Placental epithelial cell (primary cell): ENCODE results near the gene EIF4ENIF1. TPM values are rescaled to one million over a fixed set of nuclear protein-coding genes. Genes with fewer than 3 reads are reported as not detected.
A peak's percentile ranks its signal among the peaks of the same experiment; 100 is the strongest.

Experiments used
- small RNA-seq: library from RNA; depleted of rRNA; stranded (forward); fragments of <200 nt; gene quantifications from one replicate; pipeline ENCODE3, GENCODE V24; 2012
- total RNA-seq: library from RNA; depleted of rRNA; stranded (reverse); fragments of >200 nt; gene quantifications from 2 replicates; pipeline ENCODE4 v1.2.3, GENCODE V29; 2012

EIF4ENIF1 gene, protein sequence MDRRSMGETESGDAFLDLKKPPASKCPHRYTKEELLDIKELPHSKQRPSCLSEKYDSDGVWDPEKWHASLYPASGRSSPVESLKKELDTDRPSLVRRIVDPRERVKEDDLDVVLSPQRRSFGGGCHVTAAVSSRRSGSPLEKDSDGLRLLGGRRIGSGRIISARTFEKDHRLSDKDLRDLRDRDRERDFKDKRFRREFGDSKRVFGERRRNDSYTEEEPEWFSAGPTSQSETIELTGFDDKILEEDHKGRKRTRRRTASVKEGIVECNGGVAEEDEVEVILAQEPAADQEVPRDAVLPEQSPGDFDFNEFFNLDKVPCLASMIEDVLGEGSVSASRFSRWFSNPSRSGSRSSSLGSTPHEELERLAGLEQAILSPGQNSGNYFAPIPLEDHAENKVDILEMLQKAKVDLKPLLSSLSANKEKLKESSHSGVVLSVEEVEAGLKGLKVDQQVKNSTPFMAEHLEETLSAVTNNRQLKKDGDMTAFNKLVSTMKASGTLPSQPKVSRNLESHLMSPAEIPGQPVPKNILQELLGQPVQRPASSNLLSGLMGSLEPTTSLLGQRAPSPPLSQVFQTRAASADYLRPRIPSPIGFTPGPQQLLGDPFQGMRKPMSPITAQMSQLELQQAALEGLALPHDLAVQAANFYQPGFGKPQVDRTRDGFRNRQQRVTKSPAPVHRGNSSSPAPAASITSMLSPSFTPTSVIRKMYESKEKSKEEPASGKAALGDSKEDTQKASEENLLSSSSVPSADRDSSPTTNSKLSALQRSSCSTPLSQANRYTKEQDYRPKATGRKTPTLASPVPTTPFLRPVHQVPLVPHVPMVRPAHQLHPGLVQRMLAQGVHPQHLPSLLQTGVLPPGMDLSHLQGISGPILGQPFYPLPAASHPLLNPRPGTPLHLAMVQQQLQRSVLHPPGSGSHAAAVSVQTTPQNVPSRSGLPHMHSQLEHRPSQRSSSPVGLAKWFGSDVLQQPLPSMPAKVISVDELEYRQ
- total RNA-seq: 12.7 and 31.0 TPM in 2 replicates

GRCh38 chr22:31489632-31490495 lies at the start of gene EIF4ENIF1:
EIF4ENIF1 (minus strand) TSS chr22:31489842; CDS start chr22:31488718, 1,124 bp downstream.

GRCh38 chr22:31496007-31496734 lies 6.5 kb upstream of the EIF4ENIF1 start, which contains the start of gene SFI1:
SFI1 (plus strand) TSS chr22:31496536; CDS start chr22:31508285, 11,749 bp downstream.

GRCh38 chr22:31399211-31400022 lies 90.2 kb downstream of the EIF4ENIF1 start, which contains the start of gene DRG1:
DRG1 (plus strand) TSS chr22:31399604; CDS start chr22:31399684, 80 bp downstream.

Small RNA genes within 50 kb of the gene (small RNA-seq; reads per million reads assigned to genes)
- gene AL096701.2 (not detected), gene RNU6-28P (0.40 reads per million, percentile 18 among the genes with 10 or more reads in this experiment)

Other genes with a start within 250 kb of the EIF4ENIF1 start
- gene PIK3IP1, start 197.4 kb downstream of the EIF4ENIF1 start, total RNA-seq: 3.8 and 22.0 TPM in 2 replicates
- gene PATZ1, start 143.5 kb downstream of the EIF4ENIF1 start, total RNA-seq: 22.3 and 30.2 TPM in 2 replicates
- gene DRG1, start 90.2 kb downstream of the EIF4ENIF1 start, total RNA-seq: 55.0 and 77.6 TPM in 2 replicates
- gene SFI1, start 6.7 kb upstream of the EIF4ENIF1 start, total RNA-seq: 8.2 and 12.6 TPM in 2 replicates
- gene PISD, start 172.4 kb upstream of the EIF4ENIF1 start, total RNA-seq: 27.9 and 53.4 TPM in 2 replicates